H9 (cell line): ENCODE data around the gene GCLM. TPM values are rescaled to one million over a fixed set of nuclear protein-coding genes. Genes with fewer than 3 reads are reported as not detected.
"Not testable (repeated sequence)": the region's sequence is repeated elsewhere in the genome, so short reads cannot be mapped to it uniquely, and the experiment has no call there.

Source experiments
- DNase-seq: peaks from one replicate; pipeline ENCODE4 v3.0.0-alpha.2; 2017
- H2AFZ ChIP-seq: one replicate; pipeline ENCODE4 v1.6.1; 2013; ENCODE audit warnings: mild to moderate bottlenecking, low read length, control low read depth, moderate library complexity
- H2AK5ac ChIP-seq: 2 replicates; pipeline ENCODE4 v1.6.1; 2013; ENCODE audit warnings: low read length, control low read depth, mixed read lengths; ENCODE audit not compliant: insufficient read length
- H2BK120ac ChIP-seq: one replicate; pipeline ENCODE4 v1.6.1; 2013; ENCODE audit warnings: low read depth, mild to moderate bottlenecking, low read length, control low read depth, inconsistent platforms; ENCODE audit not compliant: poor library complexity, severe bottlenecking
- H2BK12ac ChIP-seq: 2 replicates; pipeline ENCODE4 v1.6.1; 2013; ENCODE audit warnings: low read length, control low read depth, mixed read lengths, low read depth; ENCODE audit not compliant: insufficient read length
- H2BK15ac ChIP-seq: 2 replicates; pipeline ENCODE4 v1.6.1; 2013; ENCODE audit warnings: low read depth, low read length, control low read depth
- H2BK20ac ChIP-seq: one replicate; pipeline ENCODE4 v1.6.1; 2013; ENCODE audit warnings: low read depth, mild to moderate bottlenecking, low read length, control low read depth, inconsistent platforms; ENCODE audit not compliant: poor library complexity, severe bottlenecking
- H2BK5ac ChIP-seq: 2 replicates; pipeline ENCODE4 v1.6.1; 2013; ENCODE audit warnings: low read length, control low read depth, mixed read lengths; ENCODE audit not compliant: insufficient read length
- H3K14ac ChIP-seq: 2 replicates; pipeline ENCODE4 v1.6.1; 2013; ENCODE audit warnings: low read length, control low read depth; ENCODE audit not compliant: insufficient read depth
- H3K18ac ChIP-seq: 2 replicates; pipeline ENCODE4 v1.6.1; 2013; ENCODE audit warnings: low read depth, mild to moderate bottlenecking, mixed read lengths, low read length, control low read depth; ENCODE audit not compliant: insufficient read length
- H3K23ac ChIP-seq: 2 replicates; pipeline ENCODE4 v1.6.1; 2013; ENCODE audit warnings: low read length, control low read depth, mixed read lengths, low read depth; ENCODE audit not compliant: insufficient read length
- H3K23me2 ChIP-seq: 2 replicates; pipeline ENCODE4 v1.6.1; 2013; ENCODE audit warnings: low read depth, mild to moderate bottlenecking, mixed read lengths, low read length, control low read depth; ENCODE audit not compliant: insufficient read length, poor library complexity, severe bottlenecking
- H3K27ac ChIP-seq: 2 replicates; pipeline ENCODE4 v1.5.1; 2013; ENCODE audit warnings: low read length, control low read depth, mixed read lengths, low read depth; ENCODE audit not compliant: insufficient read length
- H3K27me3 ChIP-seq: 2 replicates; pipeline ENCODE4 v1.6.1; 2013; ENCODE audit warnings: low read length, control low read depth, inconsistent platforms; ENCODE audit not compliant: insufficient read depth
- H3K4ac ChIP-seq: 2 replicates; pipeline ENCODE4 v1.6.1; 2013; ENCODE audit warnings: low read depth, mild to moderate bottlenecking, control low read depth, inconsistent platforms, low read length, moderate library complexity
- H3K4me1 ChIP-seq: 2 replicates; pipeline ENCODE4 v1.6.1; 2013; ENCODE audit warnings: low read length, control low read depth, inconsistent platforms; ENCODE audit not compliant: insufficient read depth
- H3K4me2 ChIP-seq: 2 replicates; pipeline ENCODE4 v1.6.1; 2013; ENCODE audit warnings: low read length, control low read depth, mixed read lengths; ENCODE audit not compliant: insufficient read length, insufficient read depth
- H3K56ac ChIP-seq: 2 replicates; pipeline ENCODE4 v1.6.1; 2013; ENCODE audit warnings: low read depth, mild to moderate bottlenecking, mixed read lengths, low read length, control low read depth; ENCODE audit not compliant: insufficient read length
- H3K79me1 ChIP-seq: 2 replicates; pipeline ENCODE4 v1.6.1; 2013; ENCODE audit warnings: low read depth, mild to moderate bottlenecking, moderate library complexity, low read length, control low read depth, inconsistent platforms; ENCODE audit not compliant: insufficient read depth, poor library complexity, severe bottlenecking
- H3K79me2 ChIP-seq: 2 replicates; pipeline ENCODE4 v1.6.1; 2013; ENCODE audit warnings: low read length, control low read depth, inconsistent platforms; ENCODE audit not compliant: insufficient read depth
- H3K9ac ChIP-seq: 2 replicates; pipeline ENCODE4 v1.6.1; 2013; ENCODE audit warnings: low read length, control low read depth, mixed read lengths; ENCODE audit not compliant: insufficient read length; ENCODE audit errors: extremely low read depth
- H3K9me3 ChIP-seq: one replicate; pipeline ENCODE4 v1.6.1; 2013; ENCODE audit warnings: low read depth, low read length, inconsistent platforms; ENCODE audit not compliant: control insufficient read depth
- H3T11ph ChIP-seq: one replicate; pipeline ENCODE4 v1.6.1; 2013; ENCODE audit warnings: mild to moderate bottlenecking, low read length, control low read depth, inconsistent platforms
- H4K20me1 ChIP-seq: one replicate; pipeline ENCODE4 v1.6.1; 2013; ENCODE audit not compliant: control insufficient read depth, insufficient read length, insufficient read depth
- H4K5ac ChIP-seq: 2 replicates; pipeline ENCODE4 v1.6.1; 2013; ENCODE audit warnings: low read depth, mild to moderate bottlenecking, mixed read lengths, low read length, control low read depth; ENCODE audit not compliant: insufficient read length
- H4K8ac ChIP-seq: replicated peaks from 2 replicates; pipeline ENCODE4 v1.6.1; 2013; ENCODE audit warnings: low read length, control low read depth, mixed read lengths, low read depth; ENCODE audit not compliant: insufficient read length
- H4K91ac ChIP-seq: 2 replicates; pipeline ENCODE4 v1.6.1; 2013; ENCODE audit warnings: low read depth, mild to moderate bottlenecking, moderate library complexity, mixed read lengths, low read length, control low read depth; ENCODE audit not compliant: insufficient read length
- H3K27ac Mint-ChIP-seq, 3 experiments: 2 replicates in 2 of 3; 3 replicates in 1 of 3; pipeline ENCODE4 v1.8.0; 2020 to 2021; ENCODE audit warnings: mixed read lengths in 3 of 3, mild to moderate bottlenecking in 1 of 3, moderate library complexity in 1 of 3
- H3K27me3 Mint-ChIP-seq: 2 replicates; pipeline ENCODE4 v1.8.0; 2021; ENCODE audit warnings: low read depth, mild to moderate bottlenecking, moderate library complexity, mixed read lengths
- H3K36me3 Mint-ChIP-seq, 3 experiments: 2 replicates in 2 of 3; 3 replicates in 1 of 3; pipeline ENCODE4 v1.8.0; 2020 to 2021; ENCODE audit warnings: low read depth in 3 of 3, mixed read lengths in 3 of 3; ENCODE audit not compliant: insufficient read depth in 1 of 3
- H3K4me1 Mint-ChIP-seq, 2 experiments: 2 replicates each; pipeline ENCODE4 v1.8.0; 2020; ENCODE audit warnings: mixed read lengths in 2 of 2
- H3K4me3 Mint-ChIP-seq, 2 experiments: 2 replicates in 1 of 2; 3 replicates in 1 of 2; pipeline ENCODE4 v1.8.0; 2020 to 2021; ENCODE audit warnings: mild to moderate bottlenecking in 2 of 2, mixed read lengths in 2 of 2, moderate library complexity in 1 of 2
- H3K9me3 Mint-ChIP-seq, 2 experiments: 2 replicates in 1 of 2; 3 replicates in 1 of 2; pipeline ENCODE4 v1.8.0; 2020; ENCODE audit warnings: mild to moderate bottlenecking in 2 of 2, mixed read lengths in 2 of 2, moderate library complexity in 1 of 2
- CTCF ChIP-seq: fragments of 200-600 bp; sonication (generic); conservative IDR thresholded peaks from 3 replicates; pipeline ENCODE4 v1.8.0; 2021; ENCODE audit warnings: antibody characterized with exemption, mild to moderate bottlenecking
- WGBS: extraction: QIAGEN DNeasy Blood & Tissue Kit; methylation state at CpG from one replicate; pipeline ENCODE4 v1.1.7; 2013; ENCODE audit warnings: missing lambda C conversion rate, low lambda C conversion rate, mixed read lengths; ENCODE audit not compliant: insufficient read length; ENCODE audit errors: extremely low coverage; 5-methylcytosine and 5-hydroxymethylcytosine counted together
- total RNA-seq: library from RNA; stranded (reverse); gene quantifications from 2 replicates; pipeline ENCODE4 v1.2.1, GENCODE V29; 2021

GCLM gene
- total RNA-seq, 1 experiment from 2014 or later, result 14.9 TPM

- not testable (repeated sequence) for H3K4me1 Mint-ChIP-seq, H4K5ac ChIP-seq, H2BK12ac ChIP-seq, H3K56ac ChIP-seq, H4K91ac ChIP-seq, H3K9ac ChIP-seq, H3T11ph ChIP-seq, H2AK5ac ChIP-seq, H3K79me1 ChIP-seq, H2BK5ac ChIP-seq, H3K27me3 Mint-ChIP-seq, H3K23ac ChIP-seq, H3K4me1 ChIP-seq, H3K79me2 ChIP-seq, H3K9me3 ChIP-seq, H2BK15ac ChIP-seq, H3K4me2 ChIP-seq, H3K18ac ChIP-seq, H3K27ac ChIP-seq, H4K8ac ChIP-seq, H2BK20ac ChIP-seq, H2AFZ ChIP-seq, H4K20me1 ChIP-seq, H3K4ac ChIP-seq, H3K27me3 ChIP-seq, H3K27ac Mint-ChIP-seq, H2BK120ac ChIP-seq, H3K14ac ChIP-seq, H3K23me2 ChIP-seq
- H3K36me3 Mint-ChIP-seq, result peaks cover 19 to 26% (median 22%) of the 10 kb centered on the region in 3 experiments
- peak; percentile 67 for DNase-seq
- H3K4me3 Mint-ChIP-seq, result peak overlapping the region in 1 of 2 experiments; percentile 14; a peak in 1 of 5 replicates
- H3K9me3 Mint-ChIP-seq, result peaks cover 30 to 38% of the 10 kb centered on the region in 2 experiments
- peak; percentile 74 for TF ChIP-seq CTCF
- no CpG with 5 or more reads among the region's 10 CpGs for WGBS
Observed at GRCh38 chr1:93850687-93851326, 58.4 kb downstream of the GCLM start.
